GM06990 (cell line): Measurements from ENCODE around the gene NCK2.

Experiments
- DNase-seq: peaks from one replicate; pipeline ENCODE4 v3.0.0-alpha.2; 2011; ENCODE audit not compliant: insufficient read length; ENCODE audit errors: extremely low read depth
- H3K27me3 ChIP-seq: replicated peaks from 2 replicates; pipeline ENCODE4 v1.6.0; 2011; ENCODE audit warnings: low read length; ENCODE audit not compliant: control insufficient read depth, insufficient read depth
- H3K36me3 ChIP-seq: 2 replicates; pipeline ENCODE4 v1.5.1; 2011; ENCODE audit warnings: low read length; ENCODE audit not compliant: control insufficient read depth, insufficient read depth
- H3K4me3 ChIP-seq: replicated peaks from 2 replicates; pipeline ENCODE4 v1.5.1; 2011; ENCODE audit warnings: low read depth, mild to moderate bottlenecking, control low read depth, low read length
- TF ChIP-seq, protein P1 (sequence below): IDR thresholded peaks from 2 replicates; pipeline ENCODE4 v1.5.1; 2011; ENCODE audit warnings: low read length, control low read depth, mild to moderate bottlenecking, inconsistent platforms; ENCODE audit not compliant: insufficient read depth, poor library complexity, severe bottlenecking

Gene NCK2

DNA sequence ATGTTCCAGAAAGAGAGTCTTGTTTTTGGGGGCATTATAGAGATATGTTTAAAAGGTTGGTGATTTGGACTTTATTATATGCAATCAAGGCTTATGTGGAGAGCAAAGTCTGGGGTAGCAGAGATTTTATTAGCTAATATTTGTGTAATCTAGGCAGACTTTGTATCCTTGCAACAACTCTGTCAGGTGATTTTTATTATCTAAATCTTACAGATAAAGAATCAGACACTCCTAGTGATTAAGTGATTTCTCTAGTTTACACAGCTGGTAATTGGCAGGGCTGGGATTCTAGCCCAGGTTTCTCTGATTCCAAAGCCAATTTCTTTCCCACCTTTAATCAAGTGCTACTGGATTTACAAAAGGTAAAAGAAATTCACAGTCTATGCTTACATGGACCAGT, 33.3 kb upstream of the NCK2 start:
- DNase-seq: no peak
- TF ChIP-seq, protein P1, sequence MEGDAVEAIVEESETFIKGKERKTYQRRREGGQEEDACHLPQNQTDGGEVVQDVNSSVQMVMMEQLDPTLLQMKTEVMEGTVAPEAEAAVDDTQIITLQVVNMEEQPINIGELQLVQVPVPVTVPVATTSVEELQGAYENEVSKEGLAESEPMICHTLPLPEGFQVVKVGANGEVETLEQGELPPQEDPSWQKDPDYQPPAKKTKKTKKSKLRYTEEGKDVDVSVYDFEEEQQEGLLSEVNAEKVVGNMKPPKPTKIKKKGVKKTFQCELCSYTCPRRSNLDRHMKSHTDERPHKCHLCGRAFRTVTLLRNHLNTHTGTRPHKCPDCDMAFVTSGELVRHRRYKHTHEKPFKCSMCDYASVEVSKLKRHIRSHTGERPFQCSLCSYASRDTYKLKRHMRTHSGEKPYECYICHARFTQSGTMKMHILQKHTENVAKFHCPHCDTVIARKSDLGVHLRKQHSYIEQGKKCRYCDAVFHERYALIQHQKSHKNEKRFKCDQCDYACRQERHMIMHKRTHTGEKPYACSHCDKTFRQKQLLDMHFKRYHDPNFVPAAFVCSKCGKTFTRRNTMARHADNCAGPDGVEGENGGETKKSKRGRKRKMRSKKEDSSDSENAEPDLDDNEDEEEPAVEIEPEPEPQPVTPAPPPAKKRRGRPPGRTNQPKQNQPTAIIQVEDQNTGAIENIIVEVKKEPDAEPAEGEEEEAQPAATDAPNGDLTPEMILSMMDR: no peak
- Histone ChIP-seq H3K4me3 (no peak overlapping the region), H3K27me3 (no peaks in the 10 kb centered on the region), H3K36me3 (no peaks in the 10 kb centered on the region)

DNA sequence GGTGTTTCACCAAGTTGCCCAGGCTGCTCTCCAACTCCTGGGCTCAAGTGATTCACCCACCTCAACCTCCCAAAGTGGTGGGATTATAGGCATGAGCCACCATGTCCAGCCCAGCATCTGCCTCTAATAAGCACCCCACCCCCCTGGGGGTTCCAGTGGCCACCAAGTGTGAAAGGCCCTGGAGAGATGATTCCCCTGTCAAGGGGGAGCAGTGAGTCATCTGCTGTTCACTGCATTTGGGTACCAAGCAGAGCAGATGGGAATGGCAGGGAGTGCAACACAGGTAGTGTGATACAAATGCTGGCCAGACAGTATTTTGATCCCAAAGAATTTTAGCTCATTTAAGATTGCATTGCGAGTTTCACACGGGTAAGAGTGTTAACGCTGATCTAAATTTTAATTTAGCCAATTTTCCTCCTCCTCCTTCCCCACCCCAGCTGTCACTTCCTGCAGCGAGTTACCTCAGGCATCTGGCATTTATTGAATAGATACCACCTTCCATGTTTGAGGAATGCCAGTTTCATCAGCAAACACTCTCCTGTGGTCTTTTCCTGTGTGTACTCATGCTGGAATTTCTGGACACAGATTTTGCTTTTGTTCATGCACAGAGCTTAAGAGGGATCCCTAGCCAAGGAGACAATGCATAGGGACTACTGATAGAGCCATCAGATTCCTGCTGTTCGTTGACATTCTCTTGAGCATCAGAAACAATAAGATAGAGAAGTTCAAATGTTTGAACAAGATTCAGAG, 32.4 kb upstream of the NCK2 start:
- Histone ChIP-seq H3K36me3 (no peaks in the 10 kb centered on the region), H3K27me3 (no peaks in the 10 kb centered on the region), H3K4me3 (no peak overlapping the region)
- TF ChIP-seq, protein P1: no peak
- no peak for DNase-seq

DNA sequence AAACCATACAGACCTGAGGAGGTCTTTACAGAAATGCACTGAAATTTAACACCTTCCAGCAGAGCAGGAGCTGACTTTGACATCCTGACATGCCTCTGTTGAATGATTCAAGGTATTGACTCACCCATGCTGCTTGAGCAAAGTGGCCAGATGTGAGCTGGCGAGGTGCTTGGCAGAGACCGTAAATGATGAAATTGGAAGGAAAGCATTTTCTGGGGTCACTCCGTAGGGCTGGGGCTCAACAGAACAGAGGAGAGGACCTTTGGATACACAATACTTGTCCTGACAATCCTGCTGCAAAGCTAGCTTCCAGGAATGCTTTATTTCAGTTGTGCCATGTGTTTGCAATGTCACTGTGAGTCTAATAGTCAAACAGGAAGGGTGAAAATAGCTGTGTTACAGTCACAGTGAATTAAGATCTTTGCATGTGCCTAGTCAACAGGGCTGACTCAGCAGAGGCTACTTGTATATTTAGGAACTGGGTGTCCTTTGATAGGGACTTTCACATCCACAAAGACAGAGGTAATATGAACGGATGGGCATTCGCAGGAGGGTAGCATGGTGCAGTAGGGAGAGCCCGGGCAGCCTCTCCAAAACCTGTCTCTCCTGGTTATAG, 31.6 kb upstream of the NCK2 start:
- TF ChIP-seq, protein P1: no peak

DNA sequence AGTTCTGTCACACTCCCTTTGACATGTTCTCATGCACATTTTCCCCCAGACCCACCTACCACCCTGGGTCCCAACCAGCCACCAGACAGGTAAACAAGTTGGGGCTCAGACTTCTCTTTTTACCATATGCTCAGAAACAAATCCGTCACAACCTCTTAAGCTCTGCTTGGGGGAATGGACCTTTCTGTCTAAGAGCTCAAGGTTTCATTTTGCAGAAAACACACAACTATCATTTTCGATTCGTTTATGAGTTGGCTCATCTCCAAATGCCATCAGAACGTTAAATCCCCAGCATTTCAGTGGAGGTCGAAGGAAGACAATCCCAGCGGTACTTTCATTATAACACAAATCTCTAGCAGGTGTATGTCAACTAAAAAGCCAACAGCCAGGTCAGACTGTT, 30.6 kb upstream of the NCK2 start:
- no peaks in the 10 kb centered on the region for H3K27me3 ChIP-seq
- DNase-seq: no peak
- H3K36me3 ChIP-seq: no peaks in the 10 kb centered on the region
- TF ChIP-seq, protein P1: no peak
- H3K4me3 ChIP-seq: no peak overlapping the region

More for the DNA sequence above, 31.6 kb upstream of the NCK2 start:
- Histone ChIP-seq H3K36me3 (no peaks in the 10 kb centered on the region), H3K4me3 (no peak overlapping the region), H3K27me3 (no peaks in the 10 kb centered on the region)
- DNase-seq: no peak

DNA sequence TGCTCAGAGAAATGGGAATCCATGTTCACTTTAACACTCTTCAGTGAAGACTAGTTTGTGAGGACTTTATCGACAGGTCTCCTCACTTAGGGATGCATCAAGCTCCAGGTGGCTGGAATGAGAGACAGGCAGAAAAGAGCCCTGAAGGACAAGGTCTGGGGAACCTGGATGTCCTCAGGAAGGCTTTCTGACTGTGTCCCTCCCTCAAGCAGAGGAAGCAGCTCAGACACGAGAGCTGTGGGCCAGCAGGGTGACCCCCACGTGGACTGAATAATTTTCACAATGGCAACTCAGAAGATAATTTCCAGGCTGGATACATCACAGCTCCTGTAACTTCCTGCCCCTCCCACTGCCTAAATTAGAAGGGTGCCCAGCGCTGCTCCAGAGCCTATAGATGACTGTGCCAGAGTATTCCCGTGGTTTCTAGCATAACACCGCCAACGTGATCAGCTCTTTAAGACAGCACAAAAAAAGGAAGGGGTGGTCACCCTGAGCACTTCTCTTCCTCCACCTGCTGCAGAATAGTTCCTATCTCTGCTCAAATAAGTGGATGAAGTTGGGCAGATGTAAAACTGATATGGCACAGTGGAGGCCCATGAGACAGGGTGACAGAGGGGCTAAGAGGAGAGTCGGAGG, 25.7 kb upstream of the NCK2 start:
- TF ChIP-seq, protein P1: no peak
- no peak for DNase-seq
- H3K27me3 ChIP-seq: no peaks in the 10 kb centered on the region
- H3K36me3 ChIP-seq: no peaks in the 10 kb centered on the region
- no peak overlapping the region for H3K4me3 ChIP-seq
